ENCODE measurements around the gene ADAMTSL3.
"Not testable (repeated sequence)": the region's sequence is repeated elsewhere in the genome, so short reads cannot be mapped to it uniquely, and the experiment has no call there.

The ADAMTSL3 gene

DNA sequence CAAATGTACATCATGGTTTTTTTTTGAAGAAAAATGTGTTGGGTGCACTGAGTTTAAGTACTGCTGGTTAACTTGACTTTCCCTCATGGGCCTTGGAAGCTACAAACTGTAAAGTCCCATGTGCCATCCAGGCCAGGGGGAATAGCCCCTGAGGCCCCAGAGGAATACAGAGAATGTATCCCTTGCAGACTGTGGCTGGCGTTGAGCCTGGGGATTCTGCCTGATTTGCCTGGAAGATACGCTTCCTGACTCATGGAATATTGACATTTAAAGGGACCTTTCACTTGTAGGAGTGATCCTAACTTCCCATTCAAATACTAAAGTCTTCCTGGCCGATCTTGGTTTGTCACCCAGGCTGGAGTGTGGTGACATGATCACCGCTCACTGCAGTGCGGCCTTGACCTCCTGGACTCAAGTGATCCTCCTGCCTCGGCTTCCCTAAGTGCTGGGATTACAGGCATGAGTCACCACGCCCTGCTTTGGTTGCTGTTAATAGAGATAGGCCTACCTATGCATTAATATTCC is 42.0 kb downstream of the ADAMTSL3 start:
- no peak overlapping the region for H3K4me3 ChIP-seq (ENCODE audit: low read depth, low read length)
- DNase-seq (ENCODE audit: low read depth) = no peak
- TF ChIP-seq, protein P1, sequence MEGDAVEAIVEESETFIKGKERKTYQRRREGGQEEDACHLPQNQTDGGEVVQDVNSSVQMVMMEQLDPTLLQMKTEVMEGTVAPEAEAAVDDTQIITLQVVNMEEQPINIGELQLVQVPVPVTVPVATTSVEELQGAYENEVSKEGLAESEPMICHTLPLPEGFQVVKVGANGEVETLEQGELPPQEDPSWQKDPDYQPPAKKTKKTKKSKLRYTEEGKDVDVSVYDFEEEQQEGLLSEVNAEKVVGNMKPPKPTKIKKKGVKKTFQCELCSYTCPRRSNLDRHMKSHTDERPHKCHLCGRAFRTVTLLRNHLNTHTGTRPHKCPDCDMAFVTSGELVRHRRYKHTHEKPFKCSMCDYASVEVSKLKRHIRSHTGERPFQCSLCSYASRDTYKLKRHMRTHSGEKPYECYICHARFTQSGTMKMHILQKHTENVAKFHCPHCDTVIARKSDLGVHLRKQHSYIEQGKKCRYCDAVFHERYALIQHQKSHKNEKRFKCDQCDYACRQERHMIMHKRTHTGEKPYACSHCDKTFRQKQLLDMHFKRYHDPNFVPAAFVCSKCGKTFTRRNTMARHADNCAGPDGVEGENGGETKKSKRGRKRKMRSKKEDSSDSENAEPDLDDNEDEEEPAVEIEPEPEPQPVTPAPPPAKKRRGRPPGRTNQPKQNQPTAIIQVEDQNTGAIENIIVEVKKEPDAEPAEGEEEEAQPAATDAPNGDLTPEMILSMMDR (IDR thresholded peaks at IDR 0.05; ENCODE audit: insufficient read depth, low read depth, low read length, missing control alignments) = no peak

DNA sequence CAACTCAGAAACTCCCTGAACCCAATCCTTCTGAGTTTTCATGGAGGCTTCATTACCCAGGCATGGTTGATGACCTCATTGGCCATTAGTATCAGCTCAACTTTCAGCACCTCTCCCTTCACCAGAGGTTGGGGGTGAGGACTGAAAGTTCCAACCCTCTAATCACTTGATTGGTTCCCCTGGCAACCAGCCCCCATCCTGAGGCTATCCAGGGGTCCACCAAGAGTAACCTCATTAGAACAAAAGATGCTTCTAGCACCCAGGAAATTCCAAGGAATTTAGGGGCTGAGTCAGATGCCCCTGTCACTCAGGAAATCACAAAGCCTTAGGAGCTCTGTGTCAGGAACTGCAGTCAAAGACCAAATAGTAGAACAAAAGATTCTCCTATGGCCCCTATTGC is 43.8 kb downstream of the ADAMTSL3 start:
- DNase-seq (ENCODE audit: low read depth) = no peak
- H3K4me3 ChIP-seq (ENCODE audit: low read depth, low read length) = no peak overlapping the region
- TF ChIP-seq, protein P1 (IDR thresholded peaks at IDR 0.05; ENCODE audit: insufficient read depth, low read depth, low read length, missing control alignments) = no peak

- H3K4me3 ChIP-seq (ENCODE audit: low read depth, low read length) = no peak overlapping the region
- TF ChIP-seq, protein P1 (IDR thresholded peaks at IDR 0.05; ENCODE audit: insufficient read depth, low read depth, low read length, missing control alignments) = no peak
- DNase-seq (ENCODE audit: low read depth) = no peak
Observed at GRCh38 chr15:83698294-83698693, 44.4 kb downstream of the ADAMTSL3 start.

DNA sequence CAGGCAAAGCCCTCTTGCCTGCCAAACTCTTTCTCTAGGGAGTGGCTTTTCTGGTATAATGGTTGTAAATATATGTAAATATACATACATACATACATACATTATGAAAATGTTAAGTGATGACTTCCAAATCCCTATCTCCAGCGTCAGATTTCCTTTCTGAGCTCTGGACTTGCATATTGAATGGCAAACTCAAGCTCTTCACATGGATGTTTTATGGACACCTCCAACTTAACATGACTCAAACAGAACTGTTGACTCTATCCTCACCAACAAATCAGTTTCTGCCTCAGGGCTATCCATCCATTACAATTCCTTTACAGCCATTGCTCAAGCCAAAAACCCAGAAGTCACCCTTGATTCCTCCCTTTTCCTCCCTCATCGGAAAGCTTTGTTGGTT is 45.1 kb downstream of the ADAMTSL3 start:
- DNase-seq (ENCODE audit: low read depth) = no peak
- no peak overlapping the region for H3K4me3 ChIP-seq (ENCODE audit: low read depth, low read length)
- TF ChIP-seq, protein P1 (IDR thresholded peaks at IDR 0.05; ENCODE audit: insufficient read depth, low read depth, low read length, missing control alignments) = no peak

DNA sequence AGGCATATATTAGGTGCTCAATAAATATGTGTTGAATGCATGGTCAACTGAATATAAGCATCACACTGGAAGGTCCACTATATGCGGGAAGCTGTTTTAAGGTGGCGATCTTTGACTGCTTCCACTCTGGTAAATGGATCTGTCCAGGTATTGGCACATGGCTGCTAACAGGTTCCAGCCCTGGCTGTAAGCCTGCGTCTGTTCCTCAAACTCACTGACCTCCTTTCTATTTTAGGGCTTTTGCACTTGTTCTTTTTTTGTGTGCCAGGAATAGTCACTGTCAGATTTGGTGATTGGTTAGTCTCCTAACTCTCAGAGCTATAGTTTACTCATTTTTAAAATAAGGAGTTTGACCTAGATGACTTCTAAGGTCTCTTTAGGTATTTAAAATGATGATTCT is 46.2 kb downstream of the ADAMTSL3 start:
- DNase-seq (ENCODE audit: low read depth) = no peak
- H3K4me3 ChIP-seq (ENCODE audit: low read depth, low read length) = no peak overlapping the region
- TF ChIP-seq, protein P1 (IDR thresholded peaks at IDR 0.05; ENCODE audit: insufficient read depth, low read depth, low read length, missing control alignments) = no peak

DNA sequence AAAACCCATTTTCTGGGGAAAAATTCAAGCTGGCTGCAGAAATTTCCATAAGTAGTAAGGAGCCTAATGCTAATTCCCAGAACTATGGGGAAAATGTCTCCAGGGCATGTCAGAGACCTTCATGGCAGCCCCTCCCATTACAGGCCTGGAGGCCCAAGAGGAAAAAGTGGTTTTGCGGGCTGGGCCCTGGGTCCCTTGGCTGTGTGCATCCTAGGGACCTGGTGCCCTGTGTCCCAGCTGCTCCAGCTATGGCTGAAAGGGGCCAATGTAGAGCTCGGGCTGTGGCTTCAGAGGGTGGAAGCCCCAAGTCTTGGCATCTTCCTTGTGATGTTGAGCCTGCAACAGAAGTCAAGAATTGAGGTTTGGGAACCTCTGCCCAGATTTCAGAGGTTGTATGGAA is 48.4 kb downstream of the ADAMTSL3 start:
- DNase-seq (ENCODE audit: low read depth); H3K4me3 ChIP-seq (ENCODE audit: low read depth, low read length): not testable (repeated sequence)

- DNase-seq (ENCODE audit: low read depth) = no peak
- TF ChIP-seq, protein P1 (IDR thresholded peaks at IDR 0.05; ENCODE audit: insufficient read depth, low read depth, low read length, missing control alignments) = no peak
Observed at GRCh38 chr15:83708328-83708727, 54.4 kb downstream of the ADAMTSL3 start.

More at GRCh38 chr15:83708328-83708727, 54.4 kb downstream of the ADAMTSL3 start:
- no peak overlapping the region for H3K4me3 ChIP-seq (ENCODE audit: low read depth, low read length)
